Measurements from ENCODE around the gene RFPL1.

DNA sequence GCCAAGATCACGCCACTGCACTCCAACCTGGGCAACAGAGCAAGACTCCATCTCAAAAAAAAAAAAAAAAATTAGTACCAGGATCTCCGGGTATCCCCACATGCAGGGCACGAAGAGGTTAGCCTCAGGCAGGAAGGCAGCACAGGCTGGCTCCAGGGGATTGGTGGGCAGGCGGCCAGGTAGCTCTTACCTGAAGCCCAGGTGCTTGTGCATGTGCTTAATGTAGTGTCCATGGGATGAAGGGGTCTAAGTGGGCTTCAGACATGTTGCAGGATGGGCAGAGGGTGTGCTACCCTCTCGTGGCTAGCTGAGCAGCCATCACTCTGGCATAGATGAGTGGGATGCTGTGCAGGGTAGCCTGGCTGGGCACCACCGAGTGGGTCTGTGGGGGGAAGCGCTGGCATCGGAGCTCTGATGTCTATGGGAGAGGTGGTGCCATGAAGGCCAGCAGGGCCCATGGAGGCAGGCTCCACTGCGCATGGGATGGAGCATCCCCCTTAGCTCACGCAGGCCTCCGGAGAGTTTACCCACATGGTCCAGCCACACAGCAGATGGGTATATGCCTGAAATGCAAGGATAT, 11.0 kb downstream of the RFPL1 start:
- no peak for TF ChIP-seq CTCF (IDR thresholded peaks at IDR 0.05)
- no peak for TF ChIP-seq POLR2A (IDR thresholded peaks at IDR 0.05)

Data from upper lobe of left lung (tissue), 4 donors.